Osteocyte (in vitro differentiated cells): ENCODE measurements around the gene VAPA. TPM values are rescaled to one million over a fixed set of nuclear protein-coding genes. Genes with fewer than 3 reads are reported as not detected.
"Not testable (repeated sequence)": the region's sequence is repeated elsewhere in the genome, so short reads cannot be mapped to it uniquely, and the experiment has no call there.

Source experiments
- DNase-seq: peaks from one replicate; pipeline ENCODE4 v3.0.0; 2021; ENCODE audit warnings: mixed read lengths; ENCODE audit not compliant: unreplicated experiment; ENCODE audit errors: extremely low spot score
- H3K27ac Mint-ChIP-seq: one replicate; pipeline ENCODE4 v1.8.0; 2021; ENCODE audit warnings: mild to moderate bottlenecking, mixed read lengths; ENCODE audit not compliant: unreplicated experiment
- H3K27me3 Mint-ChIP-seq: one replicate; pipeline ENCODE4 v1.8.0; 2021; ENCODE audit warnings: mixed read lengths; ENCODE audit not compliant: unreplicated experiment
- H3K36me3 Mint-ChIP-seq: one replicate; pipeline ENCODE4 v1.8.0; 2021; ENCODE audit warnings: mixed read lengths; ENCODE audit not compliant: unreplicated experiment
- H3K4me1 Mint-ChIP-seq: one replicate; pipeline ENCODE4 v1.8.0; 2021; ENCODE audit warnings: mixed read lengths; ENCODE audit not compliant: unreplicated experiment
- H3K4me3 Mint-ChIP-seq: one replicate; pipeline ENCODE4 v1.8.0; 2021; ENCODE audit warnings: mild to moderate bottlenecking, moderate library complexity, mixed read lengths; ENCODE audit not compliant: unreplicated experiment
- H3K9me3 Mint-ChIP-seq: one replicate; pipeline ENCODE4 v1.8.0; 2021; ENCODE audit warnings: mixed read lengths; ENCODE audit not compliant: unreplicated experiment
- total RNA-seq: library from RNA; stranded (reverse); gene quantifications from 2 replicates; pipeline ENCODE4 v1.2.1, GENCODE V29; 2021
- TF ChIP-seq, protein P1 (sequence below): fragments of 200-600 bp; sonication (generic); IDR thresholded peaks from 2 replicates; pipeline ENCODE4 v1.5.0; 2021; ENCODE audit warnings: antibody characterized with exemption, mild to moderate bottlenecking, moderate library complexity

The VAPA gene
- total RNA-seq, 1 donor from 2014 or later, result 157 TPM

DNA sequence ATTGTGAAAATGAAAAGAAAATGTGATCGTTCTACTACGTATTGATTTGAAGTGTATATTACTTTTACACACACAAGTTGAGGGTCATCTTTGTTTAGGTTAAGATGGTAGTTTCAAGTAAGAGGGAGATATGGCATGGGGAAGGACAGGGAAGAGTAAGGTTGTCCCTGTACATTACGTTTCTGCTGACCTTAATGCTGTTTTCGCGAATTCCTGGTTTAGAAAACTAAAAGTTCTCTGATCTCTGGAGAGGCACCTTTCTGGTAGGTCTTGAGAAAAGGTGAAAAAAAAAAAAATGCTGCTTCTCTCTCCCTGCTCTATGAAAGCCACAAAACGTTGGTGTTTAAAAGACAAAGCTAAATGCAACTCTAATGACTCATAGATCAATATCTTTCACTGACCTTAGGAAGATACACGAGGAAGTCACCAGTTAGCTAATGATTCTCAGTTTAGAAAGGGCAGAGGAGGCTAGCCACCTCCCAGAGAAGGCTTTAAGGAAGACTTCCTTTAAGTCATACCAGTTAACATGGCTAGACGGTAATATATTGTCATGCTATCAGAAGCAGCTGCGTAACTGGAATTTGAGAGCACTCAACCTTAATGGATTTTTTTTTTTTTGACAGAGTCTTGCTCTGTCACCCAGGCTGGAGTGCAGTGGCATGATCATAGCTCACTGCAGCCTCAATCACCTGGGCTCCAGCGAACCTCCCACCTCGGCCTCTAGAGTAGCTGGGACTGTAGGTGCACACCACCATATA lies 14.8 kb upstream of the VAPA start:
- H3K27ac Mint-ChIP-seq, result no peak overlapping the region
- H3K36me3 Mint-ChIP-seq, result no peaks in the 10 kb centered on the region
- H3K4me1 Mint-ChIP-seq, result no peaks in the 10 kb centered on the region
- no peaks in the 10 kb centered on the region for H3K9me3 Mint-ChIP-seq
- H3K4me3 Mint-ChIP-seq, result no peak overlapping the region
- no peak for DNase-seq
- no peaks in the 10 kb centered on the region for H3K27me3 Mint-ChIP-seq
- TF ChIP-seq, protein P1, sequence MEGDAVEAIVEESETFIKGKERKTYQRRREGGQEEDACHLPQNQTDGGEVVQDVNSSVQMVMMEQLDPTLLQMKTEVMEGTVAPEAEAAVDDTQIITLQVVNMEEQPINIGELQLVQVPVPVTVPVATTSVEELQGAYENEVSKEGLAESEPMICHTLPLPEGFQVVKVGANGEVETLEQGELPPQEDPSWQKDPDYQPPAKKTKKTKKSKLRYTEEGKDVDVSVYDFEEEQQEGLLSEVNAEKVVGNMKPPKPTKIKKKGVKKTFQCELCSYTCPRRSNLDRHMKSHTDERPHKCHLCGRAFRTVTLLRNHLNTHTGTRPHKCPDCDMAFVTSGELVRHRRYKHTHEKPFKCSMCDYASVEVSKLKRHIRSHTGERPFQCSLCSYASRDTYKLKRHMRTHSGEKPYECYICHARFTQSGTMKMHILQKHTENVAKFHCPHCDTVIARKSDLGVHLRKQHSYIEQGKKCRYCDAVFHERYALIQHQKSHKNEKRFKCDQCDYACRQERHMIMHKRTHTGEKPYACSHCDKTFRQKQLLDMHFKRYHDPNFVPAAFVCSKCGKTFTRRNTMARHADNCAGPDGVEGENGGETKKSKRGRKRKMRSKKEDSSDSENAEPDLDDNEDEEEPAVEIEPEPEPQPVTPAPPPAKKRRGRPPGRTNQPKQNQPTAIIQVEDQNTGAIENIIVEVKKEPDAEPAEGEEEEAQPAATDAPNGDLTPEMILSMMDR, result no peak

DNA sequence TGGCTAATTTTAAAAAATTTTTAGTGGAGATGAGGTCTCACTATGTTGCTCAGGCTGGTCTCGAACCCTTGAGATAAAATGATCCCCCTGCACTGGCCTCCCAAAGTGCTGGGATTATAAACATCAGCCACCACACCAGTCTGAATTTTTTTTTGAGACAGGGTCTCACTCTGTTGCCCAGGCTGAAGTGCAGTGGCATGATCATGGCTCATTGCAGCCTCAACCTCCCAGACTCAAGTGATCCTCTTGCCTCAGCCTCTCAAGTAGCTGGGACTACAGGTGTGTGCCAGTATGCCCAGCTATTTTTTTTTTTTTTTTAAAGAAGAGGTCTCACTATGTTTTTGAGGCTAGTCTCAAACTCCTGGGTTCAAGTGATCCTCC lies 14.3 kb upstream of the VAPA start:
- not testable (repeated sequence) for H3K27me3 Mint-ChIP-seq, H3K4me3 Mint-ChIP-seq, H3K27ac Mint-ChIP-seq

GRCh38 chr18:9900699-9901098 lies 13.1 kb upstream of the VAPA start:
- no peaks in the 10 kb centered on the region for H3K9me3 Mint-ChIP-seq

More for the DNA sequence above, 14.3 kb upstream of the VAPA start:
- H3K9me3 Mint-ChIP-seq, H3K4me1 Mint-ChIP-seq, DNase-seq, H3K36me3 Mint-ChIP-seq: not testable (repeated sequence)

GRCh38 chr18:9901377-9901776 lies 12.4 kb upstream of the VAPA start:
- H3K27ac Mint-ChIP-seq, result no peak overlapping the region
- H3K4me3 Mint-ChIP-seq, result no peak overlapping the region
- TF ChIP-seq, protein P1, result no peak
- no peaks in the 10 kb centered on the region for H3K9me3 Mint-ChIP-seq
- no peaks in the 10 kb centered on the region for H3K4me1 Mint-ChIP-seq
- no peak for DNase-seq
- no peaks in the 10 kb centered on the region for H3K36me3 Mint-ChIP-seq
- H3K27me3 Mint-ChIP-seq, result no peaks in the 10 kb centered on the region

More at GRCh38 chr18:9900699-9901098, 13.1 kb upstream of the VAPA start:
- no peak overlapping the region for H3K4me3 Mint-ChIP-seq
- no peak overlapping the region for H3K27ac Mint-ChIP-seq
- no peaks in the 10 kb centered on the region for H3K4me1 Mint-ChIP-seq
- no peaks in the 10 kb centered on the region for H3K36me3 Mint-ChIP-seq
- DNase-seq, result no peak
- TF ChIP-seq, protein P1, result no peak
- no peaks in the 10 kb centered on the region for H3K27me3 Mint-ChIP-seq

DNA sequence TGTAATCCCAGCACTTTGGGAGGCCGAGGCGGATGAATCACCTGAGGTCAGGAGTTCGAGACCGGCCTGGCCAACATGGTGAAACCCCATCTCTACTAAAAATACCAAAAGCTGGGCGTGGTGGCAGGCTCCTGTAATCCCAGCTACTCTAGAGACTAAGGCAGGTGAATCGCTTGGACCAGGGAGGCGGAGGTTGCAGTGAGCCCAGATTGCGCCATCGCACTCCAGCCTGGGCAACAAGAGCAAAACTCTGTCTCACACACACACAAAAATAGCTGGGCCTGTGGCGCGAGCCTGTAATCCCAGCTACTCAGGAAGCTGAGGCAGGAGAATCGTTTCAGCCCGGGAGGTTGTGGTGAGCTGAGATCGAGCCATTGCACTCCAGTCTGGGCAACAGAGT lies 11.6 kb upstream of the VAPA start:
- DNase-seq, H3K4me3 Mint-ChIP-seq, H3K27ac Mint-ChIP-seq, H3K9me3 Mint-ChIP-seq, H3K4me1 Mint-ChIP-seq, H3K36me3 Mint-ChIP-seq, H3K27me3 Mint-ChIP-seq: not testable (repeated sequence)

GRCh38 chr18:9902832-9903231 lies 11.0 kb upstream of the VAPA start:
- DNase-seq, result no peak
- H3K27me3 Mint-ChIP-seq, result no peaks in the 10 kb centered on the region
- no peak overlapping the region for H3K27ac Mint-ChIP-seq
- H3K9me3 Mint-ChIP-seq, result no peaks in the 10 kb centered on the region
- H3K4me1 Mint-ChIP-seq, result no peaks in the 10 kb centered on the region
- H3K36me3 Mint-ChIP-seq, result no peaks in the 10 kb centered on the region
- no peak overlapping the region for H3K4me3 Mint-ChIP-seq
- TF ChIP-seq, protein P1, result no peak
